Endodermal cell (in vitro differentiated cells): ENCODE data around the gene EIF3F. TPM values are rescaled to one million over a fixed set of nuclear protein-coding genes. Genes with fewer than 3 reads are reported as not detected.

Experiments
- DNase-seq: peaks from one replicate; pipeline ENCODE4 v3.0.0-alpha.2; 2017
- H3K27ac ChIP-seq: 2 replicates; pipeline ENCODE4 v1.5.1; 2013; ENCODE audit warnings: mild to moderate bottlenecking, low read depth, low read length, moderate library complexity
- H3K27me3 ChIP-seq: 2 replicates; pipeline ENCODE4 v1.6.1; 2013; ENCODE audit warnings: mild to moderate bottlenecking, low read length, moderate library complexity; ENCODE audit not compliant: insufficient read depth, control insufficient read depth, poor library complexity, severe bottlenecking
- H3K36me3 ChIP-seq: 2 replicates; pipeline ENCODE4 v1.7.0; 2013; ENCODE audit warnings: mild to moderate bottlenecking, low read length, moderate library complexity; ENCODE audit not compliant: control insufficient read depth, insufficient read depth
- H3K4me1 ChIP-seq: one replicate; pipeline ENCODE4 v1.7.0; 2013; ENCODE audit warnings: low read length; ENCODE audit not compliant: control insufficient read depth, insufficient read depth
- H3K4me3 ChIP-seq: 2 replicates; pipeline ENCODE4 v1.5.1; 2013; ENCODE audit warnings: mild to moderate bottlenecking, low read length, moderate library complexity
- H3K9ac ChIP-seq: 2 replicates; pipeline ENCODE4 v1.6.1; 2013; ENCODE audit warnings: mild to moderate bottlenecking, low read length, moderate library complexity; ENCODE audit not compliant: poor library complexity, severe bottlenecking; ENCODE audit errors: extremely low read depth
- H3K9me3 ChIP-seq: 2 replicates; pipeline ENCODE4 v1.6.1; 2013; ENCODE audit warnings: mild to moderate bottlenecking, low read length, moderate library complexity; ENCODE audit not compliant: control insufficient read depth
- H3K27ac Mint-ChIP-seq: 2 replicates; pipeline ENCODE4 v1.8.0; 2020; ENCODE audit warnings: mixed read lengths
- H3K27me3 Mint-ChIP-seq: 2 replicates; pipeline ENCODE4 v1.8.0; 2021; ENCODE audit warnings: mild to moderate bottlenecking, mixed read lengths; ENCODE audit not compliant: insufficient read depth
- H3K36me3 Mint-ChIP-seq: 2 replicates; pipeline ENCODE4 v1.8.0; 2020; ENCODE audit warnings: low read depth, mixed read lengths
- H3K4me1 Mint-ChIP-seq: 2 replicates; pipeline ENCODE4 v1.8.0; 2020; ENCODE audit warnings: mixed read lengths
- H3K4me3 Mint-ChIP-seq: 2 replicates; pipeline ENCODE4 v1.8.0; 2020; ENCODE audit warnings: mild to moderate bottlenecking, moderate library complexity, mixed read lengths
- H3K9me3 Mint-ChIP-seq: 2 replicates; pipeline ENCODE4 v1.8.0; 2020; ENCODE audit warnings: mild to moderate bottlenecking, mixed read lengths
- WGBS, 2 experiments: methylation state at CpG; one replicate each; pipeline versions ENCODE4 v1.1.5 to v1.1.7; 2013; ENCODE audit warnings: missing lambda C conversion rate in 2 of 2, mixed read lengths in 1 of 2; ENCODE audit not compliant: insufficient coverage in 1 of 2, insufficient read length in 1 of 2; 5-methylcytosine and 5-hydroxymethylcytosine counted together
- total RNA-seq, 2 donors: library from RNA; stranded (reverse); fragmentation: NEBNext Ultra II Directional in 1 of 2; extraction: Animal tissue kit (Norgen Biotek cat#: 25700) in 1 of 2; gene quantifications; 2 replicates in 1 of 2; 3 replicates in 1 of 2; pipeline ENCODE4 v1.2.1, GENCODE V29; 2021
- TF ChIP-seq, protein P1 (sequence below): fragments of 200-600 bp; sonication (generic); conservative IDR thresholded peaks from 2 replicates; pipeline ENCODE4 v1.5.0; 2021; ENCODE audit warnings: antibody characterized with exemption, mild to moderate bottlenecking

EIF3F gene
- total RNA-seq, 2 donors from 2014 or later: 349 to 354 TPM

DNA sequence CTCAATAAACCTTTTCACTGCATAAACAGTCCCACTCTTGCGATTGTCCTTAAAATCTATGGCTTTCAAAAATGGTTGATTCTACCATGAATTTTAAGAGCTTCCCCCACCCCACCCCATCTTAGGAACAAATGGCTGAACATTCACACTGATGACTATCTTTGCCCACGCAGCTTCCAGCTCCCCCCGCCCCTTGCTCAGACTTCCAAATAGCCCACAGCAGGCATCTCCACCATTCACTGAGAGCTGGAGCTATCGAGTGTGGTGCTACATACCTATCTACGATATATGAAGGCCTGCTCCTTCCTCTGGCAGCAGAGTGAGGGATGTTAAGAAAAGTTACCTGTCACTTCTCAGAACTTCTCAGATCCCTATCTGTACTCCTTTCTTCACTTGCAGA is 26.7 kb downstream of the EIF3F start:
- Mint-ChIP-seq H3K4me1 (peaks cover 24% of the 10 kb centered on the region), H3K36me3 (no peaks in the 10 kb centered on the region), H3K9me3 (no peaks in the 10 kb centered on the region), H3K4me3 (no peak overlapping the region), H3K27ac (no peak overlapping the region), H3K27me3 (peaks cover 60% of the 10 kb centered on the region)
- WGBS, 2 experiments: 85 to 100% methylated on average over 1 to 5 of the region's 5 CpGs
- Histone ChIP-seq H3K27ac (no peak overlapping the region), H3K36me3 (no peaks in the 10 kb centered on the region), H3K9me3 (no peaks in the 10 kb centered on the region), H3K4me1 (peaks cover 6% of the 10 kb centered on the region), H3K27me3 (peaks cover 30% of the 10 kb centered on the region), H3K4me3 (no peak overlapping the region), H3K9ac (no peak overlapping the region)
- DNase-seq: peak; percentile 50
- TF ChIP-seq, protein P1, sequence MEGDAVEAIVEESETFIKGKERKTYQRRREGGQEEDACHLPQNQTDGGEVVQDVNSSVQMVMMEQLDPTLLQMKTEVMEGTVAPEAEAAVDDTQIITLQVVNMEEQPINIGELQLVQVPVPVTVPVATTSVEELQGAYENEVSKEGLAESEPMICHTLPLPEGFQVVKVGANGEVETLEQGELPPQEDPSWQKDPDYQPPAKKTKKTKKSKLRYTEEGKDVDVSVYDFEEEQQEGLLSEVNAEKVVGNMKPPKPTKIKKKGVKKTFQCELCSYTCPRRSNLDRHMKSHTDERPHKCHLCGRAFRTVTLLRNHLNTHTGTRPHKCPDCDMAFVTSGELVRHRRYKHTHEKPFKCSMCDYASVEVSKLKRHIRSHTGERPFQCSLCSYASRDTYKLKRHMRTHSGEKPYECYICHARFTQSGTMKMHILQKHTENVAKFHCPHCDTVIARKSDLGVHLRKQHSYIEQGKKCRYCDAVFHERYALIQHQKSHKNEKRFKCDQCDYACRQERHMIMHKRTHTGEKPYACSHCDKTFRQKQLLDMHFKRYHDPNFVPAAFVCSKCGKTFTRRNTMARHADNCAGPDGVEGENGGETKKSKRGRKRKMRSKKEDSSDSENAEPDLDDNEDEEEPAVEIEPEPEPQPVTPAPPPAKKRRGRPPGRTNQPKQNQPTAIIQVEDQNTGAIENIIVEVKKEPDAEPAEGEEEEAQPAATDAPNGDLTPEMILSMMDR: no peak

DNA sequence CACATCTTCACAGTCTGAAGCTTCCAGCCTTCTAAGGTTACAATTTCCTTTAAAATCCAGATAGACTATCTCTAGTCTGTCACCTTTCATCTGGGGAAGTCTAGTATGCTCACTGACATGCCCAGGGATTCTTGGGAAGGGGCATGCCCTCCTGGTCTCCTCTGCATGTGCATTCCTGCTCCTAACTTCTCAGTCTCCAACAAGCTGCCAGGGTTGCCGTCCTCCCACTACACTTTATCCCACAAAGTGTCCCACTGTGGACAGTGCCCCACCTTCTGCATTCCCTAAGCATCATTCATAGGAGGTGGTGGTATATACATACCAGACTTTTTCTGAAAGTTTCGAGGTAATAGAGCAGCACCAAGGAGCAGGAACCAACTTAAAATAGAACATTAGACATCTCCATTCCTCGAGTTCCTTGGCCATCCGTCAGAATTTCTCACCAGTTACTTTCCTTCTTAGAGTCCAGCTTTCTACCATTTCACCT is 28.7 kb downstream of the EIF3F start:
- no peaks in the 10 kb centered on the region for H3K9me3 ChIP-seq
- TF ChIP-seq, protein P1: no peak
- H3K36me3 Mint-ChIP-seq: no peaks in the 10 kb centered on the region
- peak overlapping the region; percentile 41 for H3K27ac ChIP-seq
- no peak overlapping the region for H3K4me3 Mint-ChIP-seq
- peaks cover 65% of the 10 kb centered on the region for H3K27me3 Mint-ChIP-seq
- peak; percentile 45 for DNase-seq
- H3K9me3 Mint-ChIP-seq: no peaks in the 10 kb centered on the region
- H3K27ac Mint-ChIP-seq: no peak overlapping the region
- H3K27me3 ChIP-seq: peaks cover 45% of the 10 kb centered on the region
- peak overlapping the region; percentile 47 for H3K4me3 ChIP-seq
- H3K4me1 ChIP-seq: peaks cover 6% of the 10 kb centered on the region
- no peaks in the 10 kb centered on the region for H3K36me3 ChIP-seq
- WGBS, 2 experiments: 71 to 78% methylated on average over 3 to 4 of the region's 4 CpGs
- H3K9ac ChIP-seq: no peak overlapping the region
- peaks cover 28% of the 10 kb centered on the region for H3K4me1 Mint-ChIP-seq

DNA sequence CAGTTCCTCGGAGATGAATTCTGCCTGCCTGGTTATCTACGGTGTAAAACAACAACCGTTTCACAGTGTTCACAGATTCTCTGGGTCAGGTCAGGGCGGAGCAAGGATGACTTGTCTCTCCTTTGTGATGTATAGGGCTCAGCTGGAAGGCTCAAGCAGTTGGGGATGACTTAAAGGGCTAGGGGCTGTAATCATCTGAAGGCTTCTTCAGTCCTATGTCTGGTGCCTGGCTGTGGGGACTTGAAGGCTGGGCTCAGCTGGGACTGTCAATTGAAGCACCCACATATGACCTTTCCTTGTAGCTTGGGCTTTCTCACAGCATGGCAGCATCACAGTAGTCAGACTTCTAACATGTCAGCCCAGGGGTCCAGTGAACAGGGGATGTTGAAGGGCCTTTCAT is 29.3 kb downstream of the EIF3F start:
- Histone ChIP-seq H3K4me1 (peaks cover 6% of the 10 kb centered on the region), H3K4me3 (peak overlapping the region; percentile 47), H3K9me3 (no peaks in the 10 kb centered on the region), H3K9ac (no peak overlapping the region), H3K27me3 (peaks cover 50% of the 10 kb centered on the region), H3K36me3 (no peaks in the 10 kb centered on the region), H3K27ac (peak overlapping the region; percentile 41)
- peak; percentile 86 for DNase-seq
- Mint-ChIP-seq H3K4me1 (peaks cover 28% of the 10 kb centered on the region), H3K9me3 (no peaks in the 10 kb centered on the region), H3K36me3 (no peaks in the 10 kb centered on the region), H3K27me3 (peaks cover 68% of the 10 kb centered on the region), H3K4me3 (no peak overlapping the region), H3K27ac (no peak overlapping the region)
- 22 to 29% methylated on average over 2 to 4 of the region's 4 CpGs for WGBS, 2 experiments
- TF ChIP-seq, protein P1: no peak
